Psoas muscle (tissue), 8 donors: ENCODE results near the gene ANKRD40. TPM values are rescaled to one million over a fixed set of nuclear protein-coding genes. Genes with fewer than 3 reads are reported as not detected.
"Not testable (repeated sequence)": the region's sequence is repeated elsewhere in the genome, so short reads cannot be mapped to it uniquely, and the experiment has no call there.

Source experiments
- ATAC-seq, 4 donors: fragments of 200-7000 bp; cut with Tn5 transposase; one replicate each; pipeline ENCODE4 v1.9.1; 2020; ENCODE audit warnings: moderate library complexity in 3 of 4, mild to moderate bottlenecking in 2 of 4
- DNase-seq, 2 donors: peaks; one replicate each; pipeline ENCODE4 v3.0.0-alpha.2; 2020
- H3K27ac ChIP-seq: fragments of 200-600 bp; one replicate; pipeline ENCODE4 v1.8.0; 2022
- H3K27me3 ChIP-seq, 3 donors: fragments of 200-600 bp in 1 of 3; one replicate each; pipeline versions ENCODE4 v1.6.1 to v1.8.0; 2013 to 2022; ENCODE audit warnings: low read length in 2 of 3, mild to moderate bottlenecking in 2 of 3, moderate library complexity in 1 of 3; ENCODE audit not compliant: insufficient read depth in 3 of 3
- H3K36me3 ChIP-seq, 2 donors: fragments of 200-600 bp in 1 of 2; one replicate each; pipeline versions ENCODE4 v1.6.1 to v1.8.0; 2013 to 2022; ENCODE audit warnings: low read depth in 1 of 2, mild to moderate bottlenecking in 1 of 2, moderate library complexity in 1 of 2; ENCODE audit not compliant: insufficient read depth in 1 of 2
- H3K4me1 ChIP-seq: fragments of 200-600 bp; one replicate; pipeline ENCODE4 v1.8.0; 2022
- H3K4me3 ChIP-seq: fragments of 200-600 bp; one replicate; pipeline ENCODE4 v1.8.0; 2022; ENCODE audit warnings: mild to moderate bottlenecking
- H3K9me3 ChIP-seq: fragments of 200-600 bp; one replicate; pipeline ENCODE4 v1.8.0; 2022
- CTCF ChIP-seq: fragments of 200-600 bp; IDR thresholded peaks from one replicate; pipeline ENCODE4 v1.8.0; 2022; ENCODE audit warnings: antibody characterized with exemption
- WGBS, 3 donors: extraction: QIAGEN DNeasy Blood & Tissue Kit; methylation state at CpG; one replicate each; pipeline versions ENCODE4 v1.1.6 to v1.1.7; 2013; 5-methylcytosine and 5-hydroxymethylcytosine counted together
- intact Hi-C, 2 donors: fragments of 100-400 bp; cut with DNase I; formaldehyde crosslinking; loops; one replicate each; pipeline versions ENCODE4 v1.11.0 to v1.14.2; 2022
- polyA plus RNA-seq, 3 donors: library from polyadenylated mRNA; stranded (reverse); fragments of 200-250 nt; gene quantifications; one replicate each; pipeline ENCODE4 v1.2.3, GENCODE V29; 2013
- total RNA-seq, 4 donors: library from RNA; stranded (reverse); fragmentation: NEBNext Ultra II Directional in 2 of 4; extraction: Animal tissue kit (Norgen Biotek cat#: 25700) in 2 of 4; gene quantifications; one replicate each; pipeline versions ENCODE4 v1.2.1 to v1.2.4, GENCODE V29; 2021 to 2023
- donor health status: healthy with polysubstance abuse.
- donor health status: DM: no; HTN: no; CAD: no; lungs with moderate emphysema.
- donor health status: Bipolar disorder and iron deficiency.
- donor health status: healthy.
- donor health status: DM: yes; HTN: yes; CAD: no.
- donor health status: DM: no; HTN: no; CAD: no.
- donor health status: DM: no; HTN: no; CAD: no.
- donor health status: DM: yes; HTN: yes; CAD: no.

ANKRD40 gene
- total and polyA plus RNA-seq, 7 donors = 42.6 to 155 (median 105) TPM

DNA sequence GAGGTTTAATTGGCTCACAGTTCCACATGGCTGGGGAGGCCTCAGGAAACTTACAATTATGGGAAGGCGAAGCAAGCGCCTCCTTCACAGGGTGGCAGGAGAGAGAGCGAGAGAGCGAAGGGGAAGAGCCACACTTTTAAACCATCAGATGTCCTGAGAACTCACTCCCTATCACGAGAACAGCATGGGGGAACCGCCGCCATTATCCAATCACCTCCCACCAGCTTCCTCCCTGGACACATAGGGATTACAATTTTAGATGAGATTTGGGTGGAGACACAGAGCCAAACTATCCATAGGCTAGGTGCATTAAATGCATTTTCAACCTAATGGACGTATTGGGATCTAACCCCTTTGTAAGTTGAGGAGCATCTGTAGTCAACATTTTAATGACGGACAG is 4.9 kb upstream of the ANKRD40 start:
- intact Hi-C loops = no loop called here
- Histone ChIP-seq H3K4me3 (no peak overlapping the region), H3K9me3 (no peaks in the 10 kb centered on the region), H3K36me3 (no peaks in the 10 kb centered on the region), H3K27me3 (no peaks in the 10 kb centered on the region), H3K4me1 (peaks cover 17% of the 10 kb centered on the region), H3K27ac (no peak overlapping the region)
- ATAC-seq (no peak), DNase-seq (no peak)
- WGBS, 3 donors = 80 to 89% (median 87%) methylated on average over 9 of the region's 9 CpGs
- TF ChIP-seq CTCF = no peak

DNA sequence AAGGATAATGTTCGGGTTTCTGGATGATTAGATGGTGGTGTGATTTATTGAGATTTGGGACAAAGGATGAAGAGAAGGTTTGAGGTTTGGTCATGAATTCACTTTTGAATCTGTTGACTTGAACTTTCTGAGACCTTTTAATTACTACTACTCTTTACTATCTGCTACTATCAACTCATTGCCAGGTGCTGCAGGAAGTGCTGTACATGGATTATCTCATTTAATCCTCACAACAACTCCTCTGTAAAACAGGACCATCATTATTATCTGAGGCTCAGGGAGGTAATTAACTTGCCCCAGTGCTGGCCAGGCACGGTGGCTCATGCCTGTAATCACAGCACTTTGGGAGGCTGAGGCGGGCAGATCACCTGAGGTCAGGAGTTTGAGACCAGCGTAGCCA is 2.9 kb upstream of the ANKRD40 start:
- H3K27me3 ChIP-seq = no peaks in the 10 kb centered on the region
- peaks cover 27% of the 10 kb centered on the region for H3K4me1 ChIP-seq
- 89 to 93% (median 90%) methylated on average over 4 of the region's 4 CpGs for WGBS, 3 donors
- H3K27ac ChIP-seq = no peak overlapping the region
- ATAC-seq (no peak), DNase-seq (no peak)
- no peaks in the 10 kb centered on the region for H3K9me3 ChIP-seq
- no peak overlapping the region for H3K4me3 ChIP-seq
- TF ChIP-seq CTCF = no peak
- peaks cover 0 to 2% of the 10 kb centered on the region in 2 donors for H3K36me3 ChIP-seq
- intact Hi-C loops = no loop called here

DNA sequence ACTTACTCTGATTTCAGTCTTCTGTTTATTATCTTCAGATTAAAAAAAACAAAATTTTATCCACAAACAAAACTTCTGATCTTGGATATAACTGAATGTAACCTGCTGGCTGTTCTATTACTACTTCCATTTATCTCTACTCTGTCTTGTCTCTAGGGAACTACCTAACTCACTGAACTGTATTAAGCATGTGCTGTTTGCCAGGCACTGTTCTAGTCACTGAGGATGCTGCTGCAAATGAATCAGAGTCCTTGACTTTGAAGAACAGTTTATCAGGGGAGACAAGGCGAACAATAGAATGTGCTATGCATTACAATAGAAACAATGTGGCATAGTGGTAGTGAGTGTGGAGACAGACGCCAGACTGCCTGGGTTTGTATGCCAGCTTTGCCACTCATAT is 2.3 kb upstream of the ANKRD40 start:
- Histone ChIP-seq H3K36me3 (peaks cover 0 to 8% of the 10 kb centered on the region in 2 donors), H3K4me3 (no peak overlapping the region), H3K27ac (peak overlapping the region; percentile 94), H3K27me3 (no peaks in the 10 kb centered on the region), H3K9me3 (no peaks in the 10 kb centered on the region), H3K4me1 (peaks cover 33% of the 10 kb centered on the region)
- TF ChIP-seq CTCF = no peak
- intact Hi-C loops = no loop called here
- no peak for ATAC-seq
- WGBS, 3 donors = 88 to 98% (median 91%) methylated on average over 2 of the region's 2 CpGs
- DNase-seq = no peak

- intact Hi-C loops = loop anchor here in 1 of 2 donors (5.0 kb wide), 1 partner anchor 227 kb away; no protein-coding TSS in a partner anchor
- peaks cover 0 to 16% of the 10 kb centered on the region in 2 donors for H3K36me3 ChIP-seq
- H3K27ac ChIP-seq = peak overlapping the region; percentile 94
- DNase-seq, H3K9me3 ChIP-seq, ATAC-seq, H3K27me3 ChIP-seq: not testable (repeated sequence)
- peaks cover 35% of the 10 kb centered on the region for H3K4me1 ChIP-seq
- peak overlapping the region; percentile 86 for H3K4me3 ChIP-seq
- WGBS, 3 donors = 69 to 88% (median 80%) methylated on average over 4 of the region's 4 CpGs
Measured at GRCh38 chr17:50709053-50709452, 1.3 kb upstream of the ANKRD40 start.

- Histone ChIP-seq H3K9me3 (no peaks in the 10 kb centered on the region), H3K27ac (peak overlapping the region; percentile 94), H3K36me3 (peaks cover 3 to 23% of the 10 kb centered on the region in 2 donors), H3K27me3 (no peaks in the 10 kb centered on the region), H3K4me3 (peak overlapping the region; percentile 86), H3K4me1 (peaks cover 42% of the 10 kb centered on the region)
- DNase-seq (no peak), ATAC-seq (peak; percentile 21 to 56 (median 29))
- intact Hi-C loops = loop anchor here in 1 of 2 donors (5.0 kb wide), 1 partner anchor 226 kb away; no protein-coding TSS in a partner anchor
- TF ChIP-seq CTCF = no peak
- WGBS, 3 donors = 2 to 4% (median 3%) methylated on average over 6 of the region's 6 CpGs
Measured at GRCh38 chr17:50708050-50709000, 611 bp upstream of the ANKRD40 start.
